Upper lobe of left lung (tissue), 4 donors: Measurements from ENCODE around the gene AOC1.

Experiments
- CTCF ChIP-seq, 6 experiments: fragments of 450-650 bp in 4 of 6; fragments of 200-600 bp in 2 of 6; sonication (generic) in 2 of 6; IDR thresholded peaks; one replicate each; pipeline ENCODE4 v1.5.1; 2016 to 2019; ENCODE audit warnings: antibody characterized with exemption in 6 of 6
- EP300 ChIP-seq, 4 donors: sonication (generic); formaldehyde crosslinking; IDR thresholded peaks; one replicate each; pipeline ENCODE4 v1.5.1; 2017; ENCODE audit warnings: antibody characterized with exemption in 4 of 4, control low read depth in 2 of 4
- POLR2A ChIP-seq, 4 donors: fragments of 450-650 bp; IDR thresholded peaks; one replicate each; pipeline ENCODE4 v1.5.1; 2016 to 2017; ENCODE audit warnings: antibody characterized with exemption in 4 of 4, mild to moderate bottlenecking in 2 of 4
- POLR2AphosphoS5 ChIP-seq, 2 donors: sonication (generic); formaldehyde crosslinking; IDR thresholded peaks; one replicate each; pipeline ENCODE4 v1.5.1; 2017; ENCODE audit warnings: antibody characterized with exemption in 2 of 2

- TF ChIP-seq CTCF (IDR thresholded peaks at IDR 0.05) (no peak), POLR2A (IDR thresholded peaks at IDR 0.05) (no peak), POLR2AphosphoS5 (IDR thresholded peaks at IDR 0.05) (no peak), EP300 (IDR thresholded peaks at IDR 0.05) (no peak)
Measured at GRCh38 chr7:150835702-150836280, 16.5 kb upstream of the AOC1 start.
